GM13976 (cell line): Measurements from ENCODE around the gene FAM228A.

Experiments
- DNase-seq: peaks from one replicate; pipeline ENCODE4 v3.0.0; 2012; ENCODE audit warnings: low spot score
- in situ Hi-C: fragments of 300-500 bp; cut with MboI; formaldehyde crosslinking; loops from one replicate; pipeline ENCODE4 v1.12.0; 2022; ENCODE audit warnings: low sequenced_read_pairs, mixed read lengths, inconsistent platforms; ENCODE audit not compliant: unreplicated experiment
- TF ChIP-seq, protein P1 (sequence below): IDR thresholded peaks from 2 replicates; pipeline ENCODE4 v1.5.1; 2012; ENCODE audit warnings: borderline replicate concordance, mild to moderate bottlenecking; ENCODE audit not compliant: insufficient read depth; ENCODE audit errors: extremely low read depth, missing control alignments, control extremely low read depth

The FAM228A gene

DNA sequence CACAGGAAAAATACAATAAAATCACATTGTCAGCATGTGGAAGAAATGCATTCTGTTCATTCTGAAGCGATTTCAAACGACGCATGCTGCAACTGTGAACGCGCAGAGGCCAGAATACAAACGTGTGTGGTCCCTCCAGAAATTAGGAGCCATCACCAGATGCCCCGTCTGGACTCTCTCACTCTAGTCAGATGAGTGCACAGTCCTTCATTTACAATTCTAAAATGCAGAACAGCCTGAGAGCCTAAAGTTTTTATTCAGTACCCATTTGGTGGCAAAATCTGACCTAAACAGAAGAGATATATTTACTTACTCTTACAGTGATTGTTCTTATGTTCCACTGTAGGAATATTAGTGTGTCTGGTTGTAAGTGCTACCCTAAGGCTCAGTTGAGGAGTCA, 36.6 kb downstream of the FAM228A start:
- in situ Hi-C loops = no loop called here
- TF ChIP-seq, protein P1, sequence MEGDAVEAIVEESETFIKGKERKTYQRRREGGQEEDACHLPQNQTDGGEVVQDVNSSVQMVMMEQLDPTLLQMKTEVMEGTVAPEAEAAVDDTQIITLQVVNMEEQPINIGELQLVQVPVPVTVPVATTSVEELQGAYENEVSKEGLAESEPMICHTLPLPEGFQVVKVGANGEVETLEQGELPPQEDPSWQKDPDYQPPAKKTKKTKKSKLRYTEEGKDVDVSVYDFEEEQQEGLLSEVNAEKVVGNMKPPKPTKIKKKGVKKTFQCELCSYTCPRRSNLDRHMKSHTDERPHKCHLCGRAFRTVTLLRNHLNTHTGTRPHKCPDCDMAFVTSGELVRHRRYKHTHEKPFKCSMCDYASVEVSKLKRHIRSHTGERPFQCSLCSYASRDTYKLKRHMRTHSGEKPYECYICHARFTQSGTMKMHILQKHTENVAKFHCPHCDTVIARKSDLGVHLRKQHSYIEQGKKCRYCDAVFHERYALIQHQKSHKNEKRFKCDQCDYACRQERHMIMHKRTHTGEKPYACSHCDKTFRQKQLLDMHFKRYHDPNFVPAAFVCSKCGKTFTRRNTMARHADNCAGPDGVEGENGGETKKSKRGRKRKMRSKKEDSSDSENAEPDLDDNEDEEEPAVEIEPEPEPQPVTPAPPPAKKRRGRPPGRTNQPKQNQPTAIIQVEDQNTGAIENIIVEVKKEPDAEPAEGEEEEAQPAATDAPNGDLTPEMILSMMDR = no peak
- no peak for DNase-seq

DNA sequence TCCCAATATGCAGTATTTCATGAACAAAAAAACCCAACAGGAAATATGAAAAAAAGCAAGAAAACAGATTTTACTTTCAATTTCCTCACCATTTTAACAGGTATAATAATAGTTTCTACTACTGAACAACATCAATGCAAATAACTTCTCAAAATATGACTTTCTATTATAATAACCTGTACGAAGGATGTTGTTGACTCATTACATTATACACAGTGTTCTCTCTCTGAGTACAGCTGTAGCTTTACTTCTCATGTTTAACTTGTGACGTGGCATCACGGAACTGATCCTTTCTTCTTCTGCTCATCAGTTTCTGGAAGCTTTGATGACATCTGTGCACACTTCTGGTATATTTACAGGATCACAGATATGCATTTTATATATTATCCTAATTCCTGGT, 40.0 kb downstream of the FAM228A start:
- in situ Hi-C loops = no loop called here
- DNase-seq = peak; percentile 88
- TF ChIP-seq, protein P1 = no peak

DNA sequence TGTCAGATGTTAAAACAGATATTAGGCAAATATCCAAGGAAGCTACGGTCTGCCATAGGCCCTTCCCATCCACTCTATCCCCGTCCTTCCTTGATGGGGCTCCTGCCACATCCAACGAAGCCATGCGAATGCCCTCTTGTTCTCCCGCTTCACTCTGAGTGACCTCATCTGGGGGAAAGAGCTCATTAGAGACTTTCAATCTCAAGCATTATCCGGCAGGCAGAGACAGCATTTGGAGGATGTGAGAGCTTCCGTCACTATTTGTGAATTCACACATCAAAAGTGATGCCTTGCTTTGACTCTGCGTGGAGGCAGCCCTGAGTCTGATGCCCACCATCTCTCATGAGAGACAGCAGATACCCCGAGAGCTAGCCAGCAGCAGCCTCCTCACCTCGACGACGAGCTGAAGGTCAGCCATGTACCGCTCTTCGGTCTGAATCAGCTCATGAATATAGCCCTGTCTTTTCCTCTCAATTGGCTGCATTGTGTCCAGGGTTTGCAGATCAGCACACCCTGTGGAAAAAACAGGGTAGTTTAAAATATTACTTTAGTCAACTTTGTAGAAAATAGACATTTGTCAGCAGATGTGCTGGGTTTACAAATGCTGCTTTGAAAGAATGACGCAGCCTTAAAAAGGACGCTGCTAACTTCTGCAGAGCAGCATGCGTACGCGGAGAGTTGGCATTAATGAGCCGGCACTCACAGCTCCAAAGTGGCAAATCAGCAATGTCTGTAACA, 45.9 kb downstream of the FAM228A start:
- TF ChIP-seq, protein P1 = no peak
- in situ Hi-C loops = no loop called here
- peak; percentile 3 for DNase-seq

DNA sequence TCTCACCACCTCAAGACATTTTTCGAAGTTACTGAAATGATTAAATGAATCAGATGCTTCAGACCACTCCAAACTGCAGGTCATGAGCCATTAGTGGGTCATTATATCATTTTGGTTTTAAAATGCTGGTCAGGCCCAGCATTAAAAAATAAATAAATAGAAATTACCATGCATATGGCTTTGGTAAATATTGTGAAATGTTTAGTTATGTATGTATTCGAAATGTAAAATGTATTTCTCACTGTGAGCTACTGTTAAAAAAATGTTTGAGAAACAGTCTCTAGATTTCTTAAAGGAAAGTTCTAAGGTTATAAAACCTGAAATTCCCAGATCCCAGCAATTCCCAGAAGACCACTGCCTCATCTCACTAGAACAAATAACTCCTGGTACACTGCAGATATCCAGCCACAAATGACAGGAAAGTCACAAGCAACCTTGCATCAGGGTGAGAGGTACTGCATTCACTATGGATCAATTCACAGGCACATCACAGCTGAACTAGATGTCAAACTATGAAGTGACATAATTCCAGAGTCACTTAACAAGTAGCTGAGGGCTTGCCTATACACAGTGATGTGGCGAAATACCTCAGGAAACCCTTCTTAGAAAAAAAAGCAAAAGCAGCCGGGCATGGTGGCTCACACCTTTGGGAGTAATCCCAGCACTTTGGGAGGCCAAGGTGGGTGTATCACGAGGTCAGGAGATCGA, 46.6 kb downstream of the FAM228A start:
- DNase-seq = no peak
- in situ Hi-C loops = no loop called here
- TF ChIP-seq, protein P1 = no peak

DNA sequence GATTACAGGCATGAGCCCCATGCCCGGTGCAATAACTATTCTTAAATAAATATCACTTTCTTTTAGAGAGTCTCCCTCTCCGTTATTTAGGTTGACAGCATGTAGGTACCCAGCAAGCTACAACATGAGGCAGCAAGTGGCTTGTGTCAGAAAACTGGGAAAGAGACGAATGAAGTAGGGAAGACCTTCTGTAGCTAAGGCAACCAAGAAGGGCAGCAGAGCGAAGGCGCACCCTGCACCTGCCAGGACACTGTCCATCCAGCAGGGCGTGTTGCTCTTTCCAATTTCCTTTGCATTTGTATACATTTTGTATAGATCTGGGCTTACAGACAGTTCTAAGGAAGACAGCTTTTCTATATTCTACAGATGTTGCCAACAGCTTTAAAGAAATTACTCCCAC, 48.1 kb downstream of the FAM228A start:
- TF ChIP-seq, protein P1 = no peak
- DNase-seq = no peak
- in situ Hi-C loops = no loop called here

DNA sequence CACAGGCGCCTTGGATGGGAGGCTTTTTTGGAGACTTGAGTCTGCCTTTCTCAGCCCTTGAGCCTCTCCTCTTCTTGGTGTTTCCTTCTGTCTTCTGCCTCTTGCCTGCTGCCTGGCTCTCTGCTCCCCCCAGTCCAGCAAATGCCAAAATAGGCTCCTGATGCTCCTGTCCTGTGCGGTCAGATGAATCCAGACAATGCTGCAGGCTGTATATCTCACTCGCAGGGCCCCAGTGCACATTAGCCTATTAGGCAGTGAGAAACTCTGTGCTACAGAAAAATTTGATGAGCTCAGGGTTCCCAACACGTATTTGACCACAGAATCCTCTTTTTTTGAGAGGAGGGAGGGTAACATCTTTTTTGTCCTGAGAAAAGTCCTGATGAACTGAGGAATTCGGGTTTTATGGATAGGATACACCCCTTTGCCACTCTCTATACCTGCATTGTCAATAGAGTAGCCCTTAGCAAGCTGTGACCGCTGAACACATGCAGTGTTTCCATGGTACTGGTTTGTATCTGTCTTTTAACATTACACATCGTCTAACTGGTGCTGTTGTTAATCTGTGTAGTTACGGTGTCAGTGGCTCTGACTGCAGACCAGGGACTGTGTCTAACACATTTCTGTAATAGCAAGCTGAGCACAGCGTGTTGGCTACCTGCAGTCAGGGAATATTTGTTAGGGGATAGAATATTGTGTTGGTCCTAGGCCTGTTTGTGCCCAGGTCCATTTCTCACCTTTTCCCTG, 50.8 kb downstream of the FAM228A start:
- no peak for DNase-seq
- in situ Hi-C loops = no loop called here
- TF ChIP-seq, protein P1 = no peak
